T-helper 9 cell (primary cell): ENCODE data around the gene CREBRF.
A peak's percentile ranks its signal among the peaks of the same experiment; 100 is the strongest.
"Not testable (repeated sequence)": the region's sequence is repeated elsewhere in the genome, so short reads cannot be mapped to it uniquely, and the experiment has no call there.

Experiments used
- DNase-seq: peaks from one replicate; pipeline ENCODE4 v3.0.0-alpha.2; 2020
- total RNA-seq, 2 donors: gene quantifications; one replicate each; lab custom pipeline; 2026; lab: John Stamatoyannopoulos, UW

The CREBRF gene, protein sequence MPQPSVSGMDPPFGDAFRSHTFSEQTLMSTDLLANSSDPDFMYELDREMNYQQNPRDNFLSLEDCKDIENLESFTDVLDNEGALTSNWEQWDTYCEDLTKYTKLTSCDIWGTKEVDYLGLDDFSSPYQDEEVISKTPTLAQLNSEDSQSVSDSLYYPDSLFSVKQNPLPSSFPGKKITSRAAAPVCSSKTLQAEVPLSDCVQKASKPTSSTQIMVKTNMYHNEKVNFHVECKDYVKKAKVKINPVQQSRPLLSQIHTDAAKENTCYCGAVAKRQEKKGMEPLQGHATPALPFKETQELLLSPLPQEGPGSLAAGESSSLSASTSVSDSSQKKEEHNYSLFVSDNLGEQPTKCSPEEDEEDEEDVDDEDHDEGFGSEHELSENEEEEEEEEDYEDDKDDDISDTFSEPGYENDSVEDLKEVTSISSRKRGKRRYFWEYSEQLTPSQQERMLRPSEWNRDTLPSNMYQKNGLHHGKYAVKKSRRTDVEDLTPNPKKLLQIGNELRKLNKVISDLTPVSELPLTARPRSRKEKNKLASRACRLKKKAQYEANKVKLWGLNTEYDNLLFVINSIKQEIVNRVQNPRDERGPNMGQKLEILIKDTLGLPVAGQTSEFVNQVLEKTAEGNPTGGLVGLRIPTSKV
- total RNA-seq: 158 to 263 reads per million in 2 donors

DNA sequence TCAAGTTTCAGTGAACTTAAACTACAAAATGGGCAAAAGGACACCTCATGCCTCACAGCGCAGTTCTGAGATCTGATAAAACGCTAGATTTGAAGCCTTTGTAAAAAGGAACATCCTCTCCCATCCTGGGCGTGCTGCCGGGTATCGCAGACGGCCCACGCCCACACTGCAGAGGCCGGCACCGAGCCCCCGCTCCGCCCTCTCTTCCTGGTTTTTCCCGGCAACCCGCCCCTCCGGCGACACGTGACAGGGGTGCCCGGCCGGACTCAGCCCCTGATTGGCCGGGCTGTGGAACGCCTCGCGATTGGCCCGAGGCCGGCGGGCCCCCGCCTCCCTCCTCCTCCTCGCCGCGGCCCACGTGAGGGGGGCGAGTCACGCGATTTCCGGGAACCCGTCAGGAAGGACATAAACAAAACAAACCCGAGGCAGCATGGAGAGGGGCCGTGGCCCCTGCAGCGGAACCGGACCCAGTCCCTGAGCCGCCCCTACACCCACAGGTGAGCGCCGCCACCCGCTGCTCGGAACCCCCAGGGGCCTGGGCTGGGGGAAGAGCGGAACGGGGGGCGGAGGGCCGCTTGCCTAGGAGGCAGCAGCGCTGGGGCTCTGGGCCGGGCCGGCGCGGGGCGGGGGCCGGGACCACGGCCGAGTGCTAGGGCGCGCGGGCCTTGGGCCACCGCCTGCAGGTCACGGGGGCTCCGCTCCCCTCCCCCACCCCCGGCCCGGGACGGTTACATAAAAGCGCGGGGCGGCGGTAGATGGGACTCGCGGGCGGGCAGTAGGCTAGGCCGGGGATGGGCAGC is at the start of gene CREBRF:
Gene CREBRF, plus strand, starts transcription at position 370 of the 800 bp plus-strand sequence. CDS start 24,424 bp downstream, outside the sequence.
- DNase-seq: peak; percentile 98

DNA sequence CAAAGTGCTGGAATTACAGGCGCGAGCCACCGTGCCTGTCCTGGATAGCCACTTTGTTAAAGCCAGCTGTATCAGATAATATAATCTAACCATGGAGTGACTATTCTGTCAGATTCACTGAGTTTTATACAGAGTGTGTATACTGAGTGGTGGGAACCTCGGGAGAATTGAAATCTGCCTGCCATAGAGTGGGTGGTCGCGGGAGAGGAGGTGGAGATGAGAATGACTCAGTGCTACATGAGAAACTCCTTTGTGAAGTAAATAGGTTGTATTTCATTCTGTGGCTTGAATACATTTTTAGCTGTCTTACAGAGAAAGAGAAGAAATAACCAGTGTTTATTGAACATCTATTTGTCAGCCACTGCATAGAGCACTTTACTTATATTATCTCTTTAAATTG is 46.1 kb upstream of the CREBRF start:
- DNase-seq: no peak

DNA sequence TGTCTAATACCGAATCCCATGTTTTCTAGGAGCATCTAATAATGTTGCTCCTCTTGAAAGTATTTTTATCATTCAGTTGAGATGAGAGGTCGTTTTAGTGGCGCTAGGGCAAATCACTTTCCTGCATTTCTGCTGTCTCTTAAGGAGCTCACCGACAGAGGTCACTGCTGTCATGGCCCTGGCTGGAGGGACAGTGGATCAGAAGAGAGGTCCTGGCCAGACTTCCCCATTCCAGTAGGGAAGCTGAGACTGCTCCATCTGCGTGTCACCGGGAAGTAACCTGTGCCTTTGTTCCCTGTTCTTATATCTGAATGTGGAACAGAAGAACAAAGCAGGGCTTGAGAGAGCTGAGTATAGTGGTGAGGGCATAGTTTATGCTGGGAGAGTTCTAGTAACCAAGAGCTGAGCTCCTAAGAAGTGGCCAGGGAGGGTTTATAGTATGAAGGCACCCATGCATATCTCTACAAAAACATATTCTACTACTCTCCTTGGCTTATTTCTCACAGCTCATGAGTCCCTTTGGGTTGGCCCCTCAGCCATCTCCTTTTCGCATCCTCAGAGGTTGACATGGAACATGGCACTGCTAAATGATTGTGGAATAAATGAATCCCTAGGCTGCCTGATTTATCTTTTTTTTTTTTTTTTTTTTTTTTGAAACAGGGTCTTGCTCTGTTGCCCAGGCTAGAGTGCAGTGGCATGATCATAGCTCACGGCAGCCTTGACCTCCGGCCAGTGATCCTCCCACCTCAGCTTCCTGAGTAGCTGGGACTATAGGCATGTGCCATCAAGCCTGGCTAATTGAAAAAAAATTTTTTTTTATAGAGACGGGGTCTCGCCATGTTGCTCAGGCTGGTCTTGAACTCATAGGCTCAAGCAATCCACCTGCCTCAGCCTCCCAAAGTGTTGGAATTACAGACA is 45.3 kb upstream of the CREBRF start:
- DNase-seq: no peak

DNA sequence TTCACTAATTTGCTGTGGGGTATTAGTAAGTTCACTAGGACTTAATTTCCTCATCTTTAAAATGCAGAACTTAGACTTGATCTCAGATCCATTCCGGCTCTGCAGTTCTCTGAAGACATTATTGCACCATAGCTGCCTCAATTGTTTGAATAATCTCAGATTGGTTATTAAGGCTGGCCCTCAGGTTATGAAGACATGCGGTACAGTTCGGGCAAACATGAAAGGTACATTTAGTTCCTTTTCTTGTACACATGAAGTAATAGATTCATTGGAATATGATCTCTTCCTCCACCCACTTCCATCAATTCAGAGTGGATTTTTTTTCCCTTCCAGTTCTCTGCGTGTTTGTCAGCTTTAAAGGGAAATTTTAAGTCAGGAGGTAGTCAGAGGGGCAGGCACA is 44.6 kb upstream of the CREBRF start:
- DNase-seq: no peak

DNA sequence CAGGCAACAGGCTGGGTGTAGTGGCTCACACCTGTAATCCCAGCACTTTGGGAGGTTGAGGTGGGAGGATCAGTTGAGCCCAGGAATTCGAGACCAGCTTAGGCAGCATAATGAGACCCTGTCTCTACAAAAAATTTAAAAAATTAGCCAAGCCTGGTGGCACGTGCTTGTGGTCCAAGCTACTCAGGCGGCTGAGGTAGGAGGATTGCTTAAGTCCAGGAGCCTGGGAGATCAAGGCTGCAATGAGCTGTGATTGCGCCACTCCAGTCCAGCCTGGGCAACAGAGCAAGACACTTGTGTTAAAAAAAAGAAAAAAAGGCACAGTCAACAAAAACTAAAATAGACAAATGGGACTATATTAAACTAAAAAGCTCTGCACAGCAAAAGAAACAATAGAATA is 43.3 kb upstream of the CREBRF start:
- no peak for DNase-seq

DNA sequence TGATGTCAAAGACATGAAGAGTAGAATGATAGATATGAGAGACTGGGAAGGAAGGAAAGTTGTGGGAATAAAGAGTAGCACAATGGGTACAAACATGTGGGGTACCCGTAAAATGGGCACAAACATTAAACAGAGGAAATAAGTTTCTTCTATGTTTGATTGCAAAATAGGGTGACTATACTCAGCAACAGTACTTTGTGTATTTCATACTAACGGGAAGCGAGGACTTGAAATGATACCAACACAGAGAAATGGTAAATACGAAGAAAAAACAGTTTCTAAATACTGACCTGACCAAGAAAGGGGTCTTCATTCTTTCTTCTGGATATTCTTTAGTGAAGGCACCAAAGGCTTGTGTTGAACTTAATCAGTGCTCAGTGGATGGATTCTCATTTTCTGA is 41.5 kb upstream of the CREBRF start:
- DNase-seq: no peak

DNA sequence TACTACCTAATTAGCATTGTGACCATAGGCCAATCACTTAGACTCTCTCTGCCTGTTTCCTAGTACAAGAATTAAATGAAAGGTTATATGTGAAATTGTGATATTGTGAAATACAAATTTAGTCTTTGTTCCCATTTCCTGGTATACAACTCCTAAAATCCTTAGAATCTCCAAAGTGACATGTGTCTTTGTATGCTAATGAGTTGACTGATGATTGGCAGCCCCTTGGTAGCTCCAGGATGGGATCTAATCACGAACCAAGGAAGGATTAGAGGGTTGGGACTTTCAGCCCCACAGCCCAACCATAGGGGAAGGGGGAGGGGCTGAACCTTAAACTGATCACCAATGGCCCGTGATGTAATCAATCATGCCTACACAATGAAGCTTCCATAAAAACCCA is 41.0 kb upstream of the CREBRF start:
- DNase-seq: no peak

DNA sequence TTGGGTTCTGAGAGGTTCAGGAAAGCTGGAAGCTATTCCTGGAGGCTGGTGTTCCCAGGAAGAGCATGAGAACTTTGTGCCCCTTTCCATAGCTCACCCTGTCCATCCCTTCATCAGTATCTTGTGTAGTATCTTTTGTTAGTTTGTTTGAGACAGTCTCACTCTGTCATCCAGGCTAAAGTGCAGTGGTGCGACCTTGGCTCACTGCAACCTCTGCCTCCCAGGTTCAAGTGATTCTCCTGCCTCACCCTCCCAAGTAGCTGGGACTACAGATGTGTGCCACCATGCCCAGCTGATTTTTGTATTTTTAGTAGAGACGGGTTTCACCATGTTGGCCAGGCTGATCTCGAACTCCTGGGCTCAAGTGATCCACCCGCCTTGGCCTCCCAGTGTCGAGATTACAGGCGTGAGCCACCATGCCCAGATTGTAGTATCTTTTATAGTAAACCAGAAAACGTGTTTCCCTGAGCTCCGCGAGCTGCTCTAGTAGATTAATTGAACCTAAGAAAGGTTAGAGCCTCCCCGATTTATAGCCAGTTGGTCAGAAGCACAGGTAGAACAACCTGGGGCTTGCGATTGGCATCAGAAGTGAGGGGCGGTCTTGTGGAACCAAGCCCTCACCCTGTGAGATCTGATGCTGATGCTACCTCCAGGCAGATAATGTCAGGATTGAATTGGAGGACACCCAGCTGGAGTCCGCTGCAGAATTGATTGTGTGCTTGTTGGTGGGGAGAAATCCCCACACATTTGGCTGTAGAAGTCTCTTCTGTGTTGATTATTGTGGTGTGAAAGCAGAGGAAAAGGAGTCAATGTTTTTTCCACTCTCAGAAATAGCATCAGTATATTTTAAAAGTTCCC is 40.3 kb upstream of the CREBRF start:
- DNase-seq: no peak

DNA sequence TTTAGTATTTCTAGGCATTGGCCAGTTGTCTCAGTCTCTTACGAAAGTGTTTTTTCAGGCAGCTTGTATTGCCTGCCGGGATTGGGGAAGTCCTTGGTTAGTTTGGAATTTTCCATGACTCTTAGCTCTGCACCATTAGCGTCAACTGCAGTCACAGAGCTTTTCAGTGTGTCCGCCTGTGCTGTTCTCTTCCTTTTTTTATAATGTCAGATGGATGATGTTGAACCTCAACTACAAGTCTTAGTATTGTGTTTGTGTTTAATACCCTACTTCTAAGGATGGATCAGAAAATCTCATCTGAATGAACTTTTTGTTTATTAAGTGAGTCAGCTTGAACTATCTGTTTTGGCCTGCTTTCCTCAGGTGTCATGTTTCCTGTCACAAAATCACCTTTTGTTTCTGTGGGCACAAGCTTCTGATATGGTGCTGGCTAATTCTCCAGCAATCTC is 39.5 kb upstream of the CREBRF start:
- DNase-seq: no peak

DNA sequence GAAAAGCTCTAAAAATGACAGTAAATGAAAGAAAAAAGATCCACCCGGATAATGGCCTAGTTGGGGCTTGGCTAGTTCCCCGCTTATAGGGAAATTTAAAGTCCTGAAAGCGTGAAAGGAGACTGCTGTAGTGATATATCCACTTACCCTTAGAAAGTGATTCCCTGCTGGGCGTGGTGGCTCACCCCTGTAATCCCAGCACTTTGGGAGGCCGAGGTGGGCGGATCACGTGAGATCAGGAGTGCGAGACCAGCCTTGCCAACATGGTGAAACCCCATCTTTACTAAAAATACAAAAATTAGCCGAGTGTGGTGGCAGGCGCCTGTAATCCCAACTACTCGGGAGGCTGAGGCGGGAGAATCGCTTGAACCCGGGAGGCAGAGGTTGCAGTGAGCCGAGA is 39.1 kb upstream of the CREBRF start:
- not testable (repeated sequence) for DNase-seq

DNA sequence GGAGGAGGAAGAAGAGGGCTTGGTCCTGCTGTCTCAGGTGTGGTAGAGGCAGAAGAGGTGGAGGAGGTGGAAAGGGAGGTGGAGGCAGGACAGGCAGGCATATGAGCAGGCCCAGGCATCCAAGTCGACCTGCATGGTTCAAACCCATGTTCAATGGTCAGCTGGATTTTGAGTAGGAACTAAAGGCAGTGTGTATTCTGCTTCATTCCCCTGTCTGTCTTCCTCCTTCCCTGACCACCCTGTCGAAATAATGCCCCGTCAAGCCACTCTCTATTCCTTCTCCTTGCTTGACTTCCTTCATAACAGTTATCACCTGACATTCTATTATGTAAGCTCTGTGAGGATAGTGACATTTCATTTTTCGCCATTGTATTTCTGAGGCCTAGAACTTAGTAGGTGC is 37.8 kb upstream of the CREBRF start:
- no peak for DNase-seq

DNA sequence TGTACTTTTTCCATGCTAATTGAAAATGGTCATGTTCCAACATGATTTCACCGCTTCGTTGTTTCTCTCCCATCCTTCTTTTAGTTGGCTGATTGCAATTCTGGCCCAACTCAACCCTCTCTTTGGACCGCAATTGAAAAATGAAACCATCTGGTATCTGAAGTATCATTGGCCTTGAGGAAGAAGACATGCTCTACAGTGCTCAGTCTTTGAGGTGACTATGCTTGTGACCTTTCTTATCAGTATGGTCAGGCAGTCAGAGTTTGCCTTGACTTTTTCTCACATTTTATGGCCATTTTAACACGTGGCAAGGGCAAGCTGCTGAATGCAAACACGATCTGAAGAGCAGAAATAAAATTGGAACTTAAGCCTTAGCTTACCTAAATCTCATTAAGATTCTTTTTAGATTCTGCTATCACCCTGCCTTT is 36.0 kb upstream of the CREBRF start:
- DNase-seq: no peak

DNA sequence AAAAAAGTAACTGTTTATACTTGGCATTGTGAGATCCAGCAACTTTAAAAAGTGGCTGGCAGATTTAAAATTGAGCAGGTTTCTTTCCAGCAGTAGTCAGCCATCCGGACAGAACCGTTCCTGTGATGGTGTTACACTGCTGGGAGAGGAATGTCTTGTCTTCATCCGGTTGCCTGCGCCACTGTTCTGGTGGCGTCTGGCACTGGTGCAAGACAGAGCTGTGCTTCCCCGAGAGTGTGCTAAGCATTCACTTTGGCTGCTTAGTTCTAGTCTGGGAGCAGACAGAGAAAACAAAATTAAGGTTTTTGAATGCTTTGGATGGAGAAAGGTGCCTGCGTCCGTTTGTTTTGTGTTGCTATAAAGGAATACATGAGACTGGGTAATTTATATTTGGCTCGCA is 35.5 kb upstream of the CREBRF start:
- DNase-seq: no peak

DNA sequence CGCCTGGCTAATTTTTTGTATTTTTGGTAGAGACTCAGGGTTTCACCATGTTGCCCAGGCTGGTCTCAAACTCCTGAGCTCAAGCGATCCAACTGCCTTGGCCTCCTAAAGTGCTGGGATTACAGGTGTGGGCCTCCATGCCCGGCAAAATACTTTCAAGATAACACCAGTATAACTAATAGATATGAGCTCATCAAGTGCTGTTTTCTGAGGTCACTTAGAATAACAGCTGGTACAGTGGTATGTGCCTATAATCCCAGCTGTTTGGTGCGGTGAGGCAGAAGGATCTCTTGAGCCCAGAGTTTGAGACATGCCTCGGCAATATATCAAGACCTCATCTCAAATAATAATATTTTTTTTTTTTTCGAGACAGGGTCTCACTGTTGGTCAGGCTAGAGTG is 30.5 kb upstream of the CREBRF start:
- DNase-seq: no peak

DNA sequence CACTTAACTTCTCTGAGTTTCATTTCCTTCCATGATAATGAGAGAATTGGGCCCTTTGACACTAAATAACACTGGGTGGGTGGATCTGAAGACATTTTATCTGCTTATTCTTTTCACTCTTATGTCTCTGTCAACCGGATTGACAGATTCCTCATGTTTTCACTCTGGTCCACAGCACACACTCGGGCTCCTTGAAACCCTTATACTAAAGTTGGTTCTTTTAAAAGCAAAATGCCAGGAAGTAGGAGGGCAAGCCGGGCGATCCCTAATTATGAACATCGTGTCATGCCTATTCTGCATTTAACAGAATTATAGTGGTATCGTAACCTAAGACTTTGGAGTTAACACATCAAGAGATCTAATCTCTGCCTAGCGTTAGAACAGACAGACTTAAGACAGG is 28.2 kb upstream of the CREBRF start:
- DNase-seq: no peak

DNA sequence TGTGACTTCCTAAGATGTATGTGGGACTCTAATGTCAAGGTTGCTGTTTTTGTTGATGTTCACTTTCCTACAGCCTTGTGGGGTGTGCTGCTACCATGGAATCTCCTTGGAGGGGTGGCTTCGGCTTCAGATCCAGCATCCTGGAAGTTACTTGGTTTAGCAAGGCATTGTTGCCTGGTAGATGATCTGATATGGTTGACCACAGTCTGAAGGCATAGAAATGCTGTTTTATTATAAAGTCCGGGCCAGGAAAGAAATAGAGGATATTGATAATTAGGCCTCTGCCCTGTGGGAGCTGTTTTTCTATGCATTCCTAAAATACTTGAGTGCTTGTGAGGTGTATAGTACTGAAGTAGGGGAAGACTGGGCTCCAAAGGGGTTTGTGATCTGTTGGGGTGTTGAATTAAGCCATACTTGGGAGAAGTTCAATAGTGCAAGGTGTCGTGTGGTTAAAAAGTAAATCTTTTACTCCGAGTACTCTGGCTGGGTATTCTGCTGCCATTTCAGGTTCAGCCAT is 27.3 kb upstream of the CREBRF start:
- no peak for DNase-seq

DNA sequence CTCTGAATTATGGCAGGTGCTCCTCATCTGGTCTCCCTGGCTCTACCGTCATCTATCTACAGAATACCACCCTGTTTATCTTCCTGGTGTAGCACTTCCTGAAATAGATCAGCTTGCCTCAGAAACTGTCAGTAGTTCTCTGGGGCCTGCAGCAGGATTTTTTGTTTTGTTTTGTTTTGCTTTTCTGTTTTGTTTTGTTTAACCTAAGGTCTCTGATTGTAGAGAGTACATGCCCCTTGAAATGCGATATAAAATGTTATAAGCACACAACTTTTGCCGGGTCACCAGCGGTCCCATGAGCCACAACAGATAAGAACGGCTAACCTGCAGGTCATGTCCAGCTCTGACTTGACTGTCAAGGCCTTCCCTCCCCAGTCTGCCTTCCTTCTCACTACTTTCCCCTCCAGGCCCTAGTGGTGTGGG is 26.6 kb upstream of the CREBRF start:
- no peak for DNase-seq

DNA sequence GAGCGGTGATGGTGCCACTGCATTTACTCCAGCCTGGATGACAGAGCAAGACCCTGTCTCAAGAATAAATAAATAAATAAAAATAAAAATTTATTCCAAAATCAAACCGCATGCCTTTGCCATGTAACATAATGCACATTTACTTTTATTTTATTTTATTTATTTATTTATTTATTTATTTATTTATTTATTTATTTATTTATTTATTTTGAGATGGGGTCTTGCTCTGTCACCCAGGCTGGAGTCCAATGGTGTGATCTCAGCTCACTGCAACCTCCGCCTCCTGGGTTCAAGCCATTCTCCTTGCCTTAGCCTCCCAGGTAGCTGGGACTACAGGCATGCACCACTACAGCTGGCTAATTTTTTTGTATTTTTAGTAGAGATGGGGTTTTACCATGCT is 24.1 kb upstream of the CREBRF start:
- DNase-seq: not testable (repeated sequence)

DNA sequence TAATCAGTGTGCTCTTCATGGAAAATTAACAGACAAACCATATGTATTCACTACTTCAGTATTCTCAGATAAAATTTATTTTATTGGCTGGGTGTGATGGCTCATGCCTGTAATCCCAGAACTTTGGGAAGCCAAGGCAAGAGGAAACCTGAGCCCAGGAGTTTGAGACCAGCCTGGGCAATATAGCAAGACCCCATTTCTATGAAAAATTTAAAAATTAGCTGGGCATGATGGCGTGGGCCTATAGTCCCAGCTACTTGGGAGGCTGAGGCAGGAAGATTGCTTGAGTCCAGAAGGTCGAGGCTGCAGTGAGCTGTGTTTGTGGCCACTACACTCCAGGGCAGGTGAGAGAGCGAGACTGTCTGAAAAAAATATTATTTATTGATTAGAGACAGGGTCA is 23.4 kb upstream of the CREBRF start:
- no peak for DNase-seq

DNA sequence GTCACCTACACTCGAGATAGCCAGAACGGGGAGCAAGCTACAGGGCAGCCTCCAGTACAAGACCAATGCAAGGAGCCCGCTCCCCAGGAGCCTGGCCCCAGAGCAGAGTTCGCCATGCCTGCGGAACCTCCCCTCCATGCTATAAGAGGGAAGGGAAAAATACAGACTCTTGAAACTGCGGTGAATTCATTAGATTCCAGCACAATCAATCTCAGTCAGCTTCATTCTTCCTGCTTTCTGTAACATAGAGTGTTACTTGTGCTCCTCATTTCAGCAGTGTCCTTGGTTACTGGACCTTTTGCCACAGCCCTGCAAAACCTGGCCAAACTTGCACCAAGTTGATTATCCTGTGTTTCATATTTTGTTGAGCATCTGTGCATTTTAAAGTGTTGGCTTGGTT is 22.2 kb upstream of the CREBRF start:
- no peak for DNase-seq
